MM.1S (cell line): ENCODE measurements around the gene NGDN.

Experiments used
- CTCF ChIP-seq: fragments of 300-600 bp; sonication (generic); IDR thresholded peaks from 2 replicates; pipeline ENCODE4 v1.5.1; 2016; ENCODE audit warnings: antibody characterized with exemption, low read length, mixed read lengths
- EZH2 ChIP-seq: fragments of 300-600 bp; sonication (generic); optimal IDR thresholded peaks from 2 replicates; pipeline ENCODE3; 2017; ENCODE audit warnings: low read depth, mild to moderate bottlenecking, antibody characterized with exemption, low read length, mixed read lengths
- EZH2phosphoT487 ChIP-seq: fragments of 300-600 bp; sonication (generic); IDR thresholded peaks from 2 replicates; pipeline ENCODE4 v1.6.1; 2018; ENCODE audit warnings: antibody characterized with exemption, low read length

- TF ChIP-seq CTCF (no peak), EZH2 (no peak), EZH2phosphoT487 (no peak)
These were observed 36.0 kb upstream of the NGDN start for GRCh38 chr14:23433457-23433856.
